Thyroid gland (tissue), 4 donors: ENCODE measurements around the gene SEMA4G. TPM values are rescaled to one million over a fixed set of nuclear protein-coding genes. Genes with fewer than 3 reads are reported as not detected.
"Not testable (repeated sequence)": the region's sequence is repeated elsewhere in the genome, so short reads cannot be mapped to it uniquely, and the experiment has no call there.

Experiments
- DNase-seq, 2 donors: peaks; one replicate each; pipeline ENCODE4 v3.0.0-alpha.2; 2019
- H3K27ac ChIP-seq, 3 donors: fragments of 200-600 bp; sonication (generic); 1 replicate in 2 of 3; 2 replicates in 1 of 3; pipeline ENCODE4 v1.5.1; 2016 to 2019; ENCODE audit warnings: mild to moderate bottlenecking in 1 of 3, moderate library complexity in 1 of 3
- H3K27me3 ChIP-seq: fragments of 200-600 bp; sonication (generic); one replicate; pipeline ENCODE4 v1.5.1; 2019
- H3K36me3 ChIP-seq, 2 donors: fragments of 200-600 bp; sonication (generic); one replicate each; pipeline ENCODE4 v1.5.1; 2016 to 2019
- H3K4me1 ChIP-seq, 2 donors: fragments of 200-600 bp; sonication (generic); one replicate each; pipeline ENCODE4 v1.5.1; 2017 to 2019
- H3K4me3 ChIP-seq, 3 donors: fragments of 200-600 bp; sonication (generic); replicated peaks in 1 of 3; 1 replicate in 2 of 3; 2 replicates in 1 of 3; pipeline ENCODE4 v1.5.1; 2016; ENCODE audit warnings: mild to moderate bottlenecking in 1 of 3
- H3K9me3 ChIP-seq: fragments of 200-600 bp; sonication (generic); one replicate; pipeline ENCODE4 v1.5.1; 2017
- POLR2A ChIP-seq, 2 donors: fragments of 450-650 bp; IDR thresholded peaks; one replicate each; pipeline ENCODE4 v1.6.1; 2017; ENCODE audit warnings: antibody characterized with exemption in 2 of 2, mild to moderate bottlenecking in 2 of 2, moderate library complexity in 1 of 2
- WGBS, 2 donors: methylation state at CpG; one replicate each; pipeline ENCODE4 v1.1.5; 2017; 5-methylcytosine and 5-hydroxymethylcytosine counted together
- intact Hi-C: fragments of 100-400 bp; cut with DNase I; formaldehyde crosslinking; loops from one replicate; pipeline ENCODE4 v1.15.1; 2023
- total RNA-seq, 4 donors: library from RNA; depleted of rRNA; stranded (reverse); fragments of >200 nt; gene quantifications; one replicate each; pipeline ENCODE4 v1.2.3, GENCODE V29; 2016
- TF ChIP-seq, protein P1 (sequence below), 6 experiments: fragments of 200-600 bp in 3 of 6; fragments of 450-650 bp in 3 of 6; sonication (generic) in 3 of 6; IDR thresholded peaks; one replicate each; pipeline ENCODE4 v1.5.1; 2016 to 2019; ENCODE audit warnings: antibody characterized with exemption in 6 of 6, mild to moderate bottlenecking in 2 of 6, inconsistent platforms in 1 of 6, moderate library complexity in 1 of 6

The SEMA4G gene
- total RNA-seq, 4 donors from 2014 or later: 8.7 to 13.3 (median 9.8) TPM

DNA sequence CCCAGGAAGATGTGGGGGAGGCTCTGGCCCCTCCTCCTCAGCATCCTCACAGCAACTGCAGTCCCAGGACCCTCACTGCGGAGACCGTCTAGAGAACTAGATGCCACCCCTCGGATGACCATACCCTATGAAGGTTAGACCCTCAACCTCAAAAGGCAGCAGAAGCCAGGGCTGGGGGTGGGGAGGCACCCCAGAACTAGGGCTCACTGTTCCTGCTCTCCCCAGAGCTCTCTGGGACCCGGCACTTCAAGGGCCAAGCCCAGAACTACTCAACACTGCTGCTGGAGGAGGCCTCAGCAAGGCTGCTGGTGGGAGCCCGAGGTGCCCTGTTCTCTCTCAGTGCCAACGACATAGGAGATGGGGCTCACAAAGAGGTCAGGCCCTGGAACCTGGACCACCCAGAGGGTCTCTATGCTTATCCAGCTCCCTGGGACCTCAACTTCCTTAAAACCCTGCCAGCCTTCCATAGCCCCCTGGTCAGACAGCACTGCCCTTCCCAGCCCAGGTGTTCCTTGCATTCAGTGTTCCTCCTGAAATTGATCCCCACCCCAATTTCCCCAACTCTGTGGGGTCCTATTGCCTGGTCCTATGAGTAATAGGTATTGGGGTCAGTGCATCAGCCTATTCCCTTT is 3.7 kb downstream of the SEMA4G start:
- Histone ChIP-seq H3K9me3 (no peaks in the 10 kb centered on the region), H3K4me1 (peaks cover 11 to 17% of the 10 kb centered on the region in 2 donors), H3K4me3 (no peak overlapping the region), H3K36me3 (no peaks in the 10 kb centered on the region), H3K27me3 (no peaks in the 10 kb centered on the region), H3K27ac (no peak overlapping the region)
- no peak for DNase-seq
- WGBS, 2 donors: 85 to 89% methylated on average over 3 to 6 of the region's 6 CpGs
- intact Hi-C loops: no loop called here
- TF ChIP-seq, protein P1, sequence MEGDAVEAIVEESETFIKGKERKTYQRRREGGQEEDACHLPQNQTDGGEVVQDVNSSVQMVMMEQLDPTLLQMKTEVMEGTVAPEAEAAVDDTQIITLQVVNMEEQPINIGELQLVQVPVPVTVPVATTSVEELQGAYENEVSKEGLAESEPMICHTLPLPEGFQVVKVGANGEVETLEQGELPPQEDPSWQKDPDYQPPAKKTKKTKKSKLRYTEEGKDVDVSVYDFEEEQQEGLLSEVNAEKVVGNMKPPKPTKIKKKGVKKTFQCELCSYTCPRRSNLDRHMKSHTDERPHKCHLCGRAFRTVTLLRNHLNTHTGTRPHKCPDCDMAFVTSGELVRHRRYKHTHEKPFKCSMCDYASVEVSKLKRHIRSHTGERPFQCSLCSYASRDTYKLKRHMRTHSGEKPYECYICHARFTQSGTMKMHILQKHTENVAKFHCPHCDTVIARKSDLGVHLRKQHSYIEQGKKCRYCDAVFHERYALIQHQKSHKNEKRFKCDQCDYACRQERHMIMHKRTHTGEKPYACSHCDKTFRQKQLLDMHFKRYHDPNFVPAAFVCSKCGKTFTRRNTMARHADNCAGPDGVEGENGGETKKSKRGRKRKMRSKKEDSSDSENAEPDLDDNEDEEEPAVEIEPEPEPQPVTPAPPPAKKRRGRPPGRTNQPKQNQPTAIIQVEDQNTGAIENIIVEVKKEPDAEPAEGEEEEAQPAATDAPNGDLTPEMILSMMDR (IDR thresholded peaks at IDR 0.05): no peak
- no peak for TF ChIP-seq POLR2A (IDR thresholded peaks at IDR 0.05)

GRCh38 chr10:100975397-100975796 is 6.1 kb downstream of the SEMA4G start:
- not testable (repeated sequence) for H3K4me3 ChIP-seq

DNA sequence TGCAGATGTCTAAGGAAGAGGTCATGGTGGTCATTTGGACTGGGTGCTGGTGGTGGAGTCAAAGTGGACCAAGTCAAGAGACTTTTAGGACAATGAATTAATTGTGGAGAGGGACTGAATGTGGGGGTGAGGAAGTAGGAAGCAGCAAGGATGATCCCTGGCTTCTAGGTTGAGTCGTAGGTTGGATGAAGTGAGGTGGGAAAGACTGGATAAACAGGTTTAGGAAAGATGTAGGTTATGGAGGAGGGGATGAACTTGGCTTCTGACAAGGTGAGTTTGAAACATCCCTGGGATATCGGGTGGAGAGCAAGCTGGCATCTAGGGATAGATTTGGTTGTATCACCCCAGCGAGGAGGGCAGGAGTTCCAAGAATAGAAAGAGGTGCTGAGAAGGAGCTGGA is 7.6 kb downstream of the SEMA4G start:
- Histone ChIP-seq H3K27ac (no peak overlapping the region), H3K4me1 (no peaks in the 10 kb centered on the region), H3K4me3 (no peak overlapping the region), H3K9me3 (no peaks in the 10 kb centered on the region), H3K36me3 (peaks cover 9 to 11% of the 10 kb centered on the region in 2 donors), H3K27me3 (no peaks in the 10 kb centered on the region)
- intact Hi-C loops: no loop called here
- TF ChIP-seq, protein P1 (IDR thresholded peaks at IDR 0.05): no peak
- TF ChIP-seq POLR2A (IDR thresholded peaks at IDR 0.05): no peak
- WGBS, 2 donors: 71 to 87% methylated on average over 3 of the region's 3 CpGs
- DNase-seq: no peak

More at GRCh38 chr10:100975397-100975796, 6.1 kb downstream of the SEMA4G start:
- H3K4me1 ChIP-seq, H3K27me3 ChIP-seq, intact Hi-C loops, H3K9me3 ChIP-seq, DNase-seq, H3K36me3 ChIP-seq, H3K27ac ChIP-seq: not testable (repeated sequence)
- 89 to 91% methylated on average over 8 of the region's 8 CpGs for WGBS, 2 donors

DNA sequence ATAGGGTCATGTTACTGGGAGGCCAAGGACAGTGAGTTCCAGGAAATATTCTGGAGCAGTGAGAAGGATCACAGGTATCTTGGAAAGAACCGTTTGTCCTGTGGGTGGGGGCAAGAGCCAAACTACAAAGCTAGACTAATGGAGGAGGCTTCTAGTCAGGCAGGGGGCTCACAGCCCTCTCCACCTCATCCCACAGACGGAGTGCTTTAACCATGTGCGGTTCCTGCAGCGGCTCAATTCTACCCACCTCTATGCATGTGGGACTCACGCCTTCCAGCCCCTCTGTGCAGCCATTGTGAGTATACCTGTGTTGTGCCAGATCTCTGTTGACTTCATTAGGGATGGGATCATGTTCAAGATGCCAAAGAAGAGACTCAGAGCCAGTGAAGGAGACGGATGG is 8.1 kb downstream of the SEMA4G start:
- H3K4me1 ChIP-seq: no peaks in the 10 kb centered on the region
- no peaks in the 10 kb centered on the region for H3K27me3 ChIP-seq
- no peaks in the 10 kb centered on the region for H3K9me3 ChIP-seq
- TF ChIP-seq POLR2A (IDR thresholded peaks at IDR 0.05): no peak
- no peak overlapping the region for H3K4me3 ChIP-seq
- WGBS, 2 donors: 84 to 88% methylated on average over 6 of the region's 6 CpGs
- H3K27ac ChIP-seq: no peak overlapping the region
- intact Hi-C loops: no loop called here
- no peak for DNase-seq
- peaks cover 9 to 11% of the 10 kb centered on the region in 2 donors for H3K36me3 ChIP-seq

DNA sequence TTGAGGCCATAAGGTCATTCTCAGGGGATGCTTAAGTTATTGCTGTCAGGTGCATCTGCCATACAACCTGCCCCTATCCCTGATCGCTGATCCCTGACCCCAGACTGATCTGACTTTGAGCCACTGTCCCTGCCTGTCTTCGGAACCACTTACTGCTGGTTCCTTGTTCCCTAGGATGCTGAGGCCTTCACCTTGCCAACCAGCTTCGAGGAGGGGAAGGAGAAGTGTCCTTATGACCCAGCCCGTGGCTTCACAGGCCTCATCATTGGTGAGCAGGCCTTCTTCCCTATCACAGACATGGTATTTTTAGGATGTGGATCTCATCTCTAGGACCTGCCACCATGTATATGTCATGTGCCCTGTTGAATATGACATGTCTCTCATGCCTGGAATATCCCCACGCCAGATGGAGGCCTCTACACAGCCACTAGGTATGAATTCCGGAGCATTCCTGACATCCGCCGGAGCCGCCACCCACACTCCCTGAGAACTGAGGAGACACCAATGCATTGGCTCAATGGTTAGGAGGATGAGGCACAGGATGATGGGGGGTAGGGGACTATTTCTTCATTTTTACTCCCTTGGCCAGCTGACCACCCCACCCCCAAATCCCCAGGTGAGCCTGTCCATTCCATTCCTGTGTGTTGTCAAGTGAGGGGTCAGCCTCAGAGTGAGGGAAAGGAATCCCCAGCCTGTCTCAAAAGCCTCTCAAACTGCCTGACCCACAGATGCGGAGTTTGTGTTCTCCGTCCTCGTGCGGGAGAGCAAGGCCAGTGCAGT is 9.0 kb downstream of the SEMA4G start:
- no peak overlapping the region for H3K27ac ChIP-seq
- H3K36me3 ChIP-seq: peaks cover 11 to 16% of the 10 kb centered on the region in 2 donors
- no peaks in the 10 kb centered on the region for H3K27me3 ChIP-seq
- 79 to 91% methylated on average over 6 to 13 of the region's 13 CpGs for WGBS, 2 donors
- H3K4me3 ChIP-seq: no peak overlapping the region
- no peaks in the 10 kb centered on the region for H3K4me1 ChIP-seq
- TF ChIP-seq, protein P1 (IDR thresholded peaks at IDR 0.05): no peak
- no peak for TF ChIP-seq POLR2A (IDR thresholded peaks at IDR 0.05)
- no peaks in the 10 kb centered on the region for H3K9me3 ChIP-seq
- intact Hi-C loops: no loop called here
- no peak for DNase-seq

GRCh38 chr10:100978901-100979195 is 9.5 kb downstream of the SEMA4G start:
- Histone ChIP-seq H3K9me3 (no peaks in the 10 kb centered on the region), H3K4me3 (no peak overlapping the region), H3K36me3 (peaks cover 13 to 16% of the 10 kb centered on the region in 2 donors), H3K4me1 (no peaks in the 10 kb centered on the region), H3K27me3 (no peaks in the 10 kb centered on the region), H3K27ac (no peak overlapping the region)
- 71 to 81% methylated on average over 1 to 10 of the region's 10 CpGs for WGBS, 2 donors
- intact Hi-C loops: no loop called here
- TF ChIP-seq, protein P1 (IDR thresholded peaks at IDR 0.05): no peak
- no peak for TF ChIP-seq POLR2A (IDR thresholded peaks at IDR 0.05)
- no peak for DNase-seq
